Right lobe of liver (tissue), 6 donors: ENCODE measurements around the gene ST6GALNAC6. TPM values are rescaled to one million over a fixed set of nuclear protein-coding genes. Genes with fewer than 3 reads are reported as not detected.

Experiments used
- ATAC-seq, 4 donors: fragments of 200-7000 bp; cut with Tn5 transposase; one replicate each; pipeline ENCODE4 v1.9.1; 2020; ENCODE audit warnings: mild to moderate bottlenecking in 4 of 4, moderate library complexity in 4 of 4
- DNase-seq, 3 donors: peaks; one replicate each; pipeline ENCODE4 v3.0.0-alpha.2; 2020
- H3K27ac ChIP-seq, 3 donors: fragments of 200-600 bp; one replicate each; pipeline ENCODE4 v1.8.0; 2022
- H3K27me3 ChIP-seq, 2 donors: fragments of 200-600 bp; one replicate each; pipeline ENCODE4 v1.8.0; 2022
- H3K36me3 ChIP-seq, 4 donors: fragments of 200-600 bp; sonication (generic) in 1 of 4; one replicate each; pipeline versions ENCODE4 v1.5.1 to v1.8.0; 2017 to 2022; ENCODE audit warnings: control low read depth in 1 of 4
- H3K4me1 ChIP-seq, 4 donors: fragments of 200-600 bp; sonication (generic) in 1 of 4; one replicate each; pipeline versions ENCODE4 v1.5.1 to v1.8.0; 2017 to 2022; ENCODE audit warnings: control low read depth in 1 of 4
- H3K4me3 ChIP-seq, 3 donors: fragments of 200-600 bp; one replicate each; pipeline ENCODE4 v1.8.0; 2022
- H3K9me3 ChIP-seq, 4 donors: fragments of 200-600 bp; sonication (generic) in 1 of 4; one replicate each; pipeline versions ENCODE4 v1.5.1 to v1.8.0; 2017 to 2022; ENCODE audit warnings: control low read depth in 1 of 4
- POLR2A ChIP-seq: fragments of 450-650 bp; IDR thresholded peaks from one replicate; pipeline ENCODE4 v1.6.1; 2017; ENCODE audit warnings: antibody characterized with exemption, mild to moderate bottlenecking
- WGBS: methylation state at CpG from one replicate; pipeline ENCODE4 v1.1.6; 2018; ENCODE audit warnings: low coverage, low lambda C conversion rate; ENCODE audit not compliant: insufficient coverage; ENCODE audit errors: missing lambda C conversion rate; 5-methylcytosine and 5-hydroxymethylcytosine counted together
- intact Hi-C, 2 donors: fragments of 100-400 bp; cut with DNase I; formaldehyde crosslinking; loops; one replicate each; pipeline versions ENCODE4 v1.11.2 to v1.14.1; 2022
- total RNA-seq, 6 experiments: library from RNA; depleted of rRNA in 2 of 6; stranded (reverse); fragments of >200 nt in 2 of 6; fragmentation: NEBNext Ultra II Directional in 3 of 6; extraction: Animal tissue kit (Norgen Biotek cat#: 25700) in 3 of 6; gene quantifications; one replicate each; pipeline versions ENCODE4 v1.1.0 to v1.2.4, GENCODE V29; 2016 to 2023
- TF ChIP-seq, protein P1 (sequence below), 4 donors: fragments of 200-600 bp in 3 of 4; fragments of 450-650 bp in 1 of 4; IDR thresholded peaks; one replicate each; pipeline versions ENCODE4 v1.5.1 to v1.8.0; 2016 to 2022; ENCODE audit warnings: antibody characterized with exemption in 4 of 4, mild to moderate bottlenecking in 2 of 4
- donor health status: DM: no; HTN: yes; CAD: no.
- donor health status: DM: no; HTN: no; CAD: no.
- donor health status: DM: no; HTN: no; CAD: no.
- donor health status: DM: no; HTN: yes; CAD: no.
- donor health status: DM: no; HTN: yes; CAD: no.

ST6GALNAC6 gene
- total RNA-seq, 6 experiments from 2014 or later = 22.5 to 40.3 (median 29.8) TPM

DNA sequence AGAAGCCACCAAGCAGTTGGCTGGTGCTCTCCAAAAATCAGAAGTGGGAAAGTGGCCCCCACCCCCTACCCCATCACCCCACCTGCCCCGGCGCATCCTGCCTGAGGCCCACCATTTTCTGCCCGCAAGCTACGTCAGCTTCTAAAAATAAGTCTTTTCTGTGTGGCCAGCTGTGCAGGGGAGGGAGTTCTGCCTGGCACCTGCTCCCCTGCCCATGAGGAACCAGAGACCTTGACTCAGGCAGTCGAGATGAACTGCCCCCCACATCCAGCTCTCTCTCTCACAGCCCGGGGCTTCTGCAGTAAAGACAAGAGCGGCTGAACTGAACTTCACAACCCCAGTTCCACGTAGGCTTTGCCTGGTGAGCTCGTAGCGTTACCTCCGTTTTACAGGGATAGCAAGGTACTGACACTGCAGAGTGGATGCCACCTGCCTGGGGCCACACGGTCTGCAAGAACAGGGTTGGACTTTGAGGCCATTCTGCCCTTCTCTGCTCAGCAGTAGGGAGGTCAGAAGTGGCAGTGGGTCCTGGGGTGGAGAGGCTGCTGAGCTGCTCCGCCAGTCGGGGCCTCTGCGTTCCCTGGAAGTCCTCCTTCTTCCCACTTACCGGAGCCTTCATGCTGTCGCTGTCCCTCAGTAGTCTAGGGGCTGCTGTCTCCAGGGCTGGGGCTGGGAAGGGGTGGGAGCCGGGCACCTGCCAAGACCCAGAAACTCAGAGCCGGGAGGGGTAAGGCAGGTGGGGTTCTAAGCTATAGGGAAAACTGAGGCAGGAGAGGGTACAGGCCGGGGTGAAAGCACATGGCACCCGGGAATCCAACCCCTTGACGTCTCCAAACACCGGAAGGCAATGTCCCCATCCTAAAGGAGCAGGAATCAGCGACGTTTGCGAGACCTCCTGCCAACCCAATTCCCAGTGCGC lies 16.7 kb upstream of the ST6GALNAC6 start:
- peaks cover 0 to 1% (median 0%) of the 10 kb centered on the region in 4 donors for H3K36me3 ChIP-seq
- no peak for DNase-seq
- 24% methylated on average over 10 of the region's 27 CpGs for WGBS
- intact Hi-C loops = no loop called here
- peak in 1 of 4 donors; percentile 3 for ATAC-seq
- no peaks in the 10 kb centered on the region for H3K9me3 ChIP-seq
- H3K27me3 ChIP-seq = no peaks in the 10 kb centered on the region
- peak overlapping the region; percentile 54 to 69 (median 62) for H3K4me3 ChIP-seq
- peak overlapping the region in 2 of 3 donors; percentile 5 to 43 for H3K27ac ChIP-seq
- no peak for TF ChIP-seq POLR2A
- TF ChIP-seq, protein P1, sequence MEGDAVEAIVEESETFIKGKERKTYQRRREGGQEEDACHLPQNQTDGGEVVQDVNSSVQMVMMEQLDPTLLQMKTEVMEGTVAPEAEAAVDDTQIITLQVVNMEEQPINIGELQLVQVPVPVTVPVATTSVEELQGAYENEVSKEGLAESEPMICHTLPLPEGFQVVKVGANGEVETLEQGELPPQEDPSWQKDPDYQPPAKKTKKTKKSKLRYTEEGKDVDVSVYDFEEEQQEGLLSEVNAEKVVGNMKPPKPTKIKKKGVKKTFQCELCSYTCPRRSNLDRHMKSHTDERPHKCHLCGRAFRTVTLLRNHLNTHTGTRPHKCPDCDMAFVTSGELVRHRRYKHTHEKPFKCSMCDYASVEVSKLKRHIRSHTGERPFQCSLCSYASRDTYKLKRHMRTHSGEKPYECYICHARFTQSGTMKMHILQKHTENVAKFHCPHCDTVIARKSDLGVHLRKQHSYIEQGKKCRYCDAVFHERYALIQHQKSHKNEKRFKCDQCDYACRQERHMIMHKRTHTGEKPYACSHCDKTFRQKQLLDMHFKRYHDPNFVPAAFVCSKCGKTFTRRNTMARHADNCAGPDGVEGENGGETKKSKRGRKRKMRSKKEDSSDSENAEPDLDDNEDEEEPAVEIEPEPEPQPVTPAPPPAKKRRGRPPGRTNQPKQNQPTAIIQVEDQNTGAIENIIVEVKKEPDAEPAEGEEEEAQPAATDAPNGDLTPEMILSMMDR (IDR thresholded peaks at IDR 0.05) = no peak
- peaks cover 0 to 47% (median 9%) of the 10 kb centered on the region in 4 donors for H3K4me1 ChIP-seq

DNA sequence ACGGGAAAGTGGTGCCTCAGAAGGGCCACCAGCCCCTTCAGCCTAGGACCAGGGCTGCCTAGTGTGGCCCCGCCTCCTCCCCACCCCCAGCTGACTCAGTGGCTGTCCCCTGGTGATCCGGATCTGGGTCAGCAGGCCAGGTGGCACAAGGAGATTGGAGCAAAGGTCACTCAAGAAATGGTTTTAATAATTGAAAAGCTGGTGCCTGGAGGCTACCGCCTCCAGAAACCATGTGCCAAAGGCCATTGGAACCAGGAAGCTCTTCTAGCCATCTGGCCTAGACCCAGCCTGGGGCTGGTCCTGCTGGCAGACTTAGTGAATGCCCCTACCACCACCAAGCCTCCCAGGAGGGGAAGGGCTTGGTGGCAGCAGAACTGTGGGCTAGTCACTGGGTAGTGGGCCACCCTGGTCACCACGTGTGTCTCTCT lies 15.9 kb upstream of the ST6GALNAC6 start:
- H3K4me3 ChIP-seq = no peak overlapping the region
- peaks cover 0 to 47% (median 9%) of the 10 kb centered on the region in 4 donors for H3K4me1 ChIP-seq
- DNase-seq (no peak), ATAC-seq (peak in 1 of 4 donors; percentile 5)
- WGBS = 52% methylated on average over 2 of the region's 5 CpGs
- no peak for TF ChIP-seq POLR2A
- TF ChIP-seq, protein P1 (IDR thresholded peaks at IDR 0.05) = no peak
- no peak overlapping the region for H3K27ac ChIP-seq
- no peaks in the 10 kb centered on the region for H3K27me3 ChIP-seq
- H3K36me3 ChIP-seq = peaks cover 0 to 1% (median 0%) of the 10 kb centered on the region in 4 donors
- H3K9me3 ChIP-seq = no peaks in the 10 kb centered on the region
- intact Hi-C loops = no loop called here

DNA sequence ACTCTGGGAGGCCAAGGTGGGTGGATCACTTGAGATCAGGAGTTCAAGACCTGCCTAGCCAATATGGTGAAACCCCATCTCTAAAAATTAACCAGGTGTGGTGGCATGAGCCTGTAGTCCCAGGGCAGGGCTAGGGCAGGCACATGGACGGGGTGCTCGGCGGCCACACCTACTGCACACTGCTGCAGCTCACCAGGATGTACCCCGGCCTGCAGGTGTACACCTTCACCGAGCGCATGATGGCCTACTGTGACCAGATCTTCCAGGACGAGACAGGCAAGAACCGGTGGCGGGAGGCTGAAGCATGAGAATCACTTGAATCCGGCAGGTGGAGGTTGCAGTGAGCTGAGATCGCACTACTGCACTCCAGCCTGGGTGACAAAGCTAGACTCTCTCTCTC lies 14.3 kb upstream of the ST6GALNAC6 start:
- H3K4me3 ChIP-seq = no peak overlapping the region
- H3K4me1 ChIP-seq = peaks cover 0 to 34% (median 9%) of the 10 kb centered on the region in 4 donors
- no peak for TF ChIP-seq POLR2A
- TF ChIP-seq, protein P1 (IDR thresholded peaks at IDR 0.05) = no peak
- 100% methylated on average over 7 of the region's 11 CpGs for WGBS
- H3K36me3 ChIP-seq = peaks cover 0 to 1% (median 0%) of the 10 kb centered on the region in 4 donors
- no peaks in the 10 kb centered on the region for H3K27me3 ChIP-seq
- intact Hi-C loops = no loop called here
- ATAC-seq (no peak), DNase-seq (no peak)
- no peak overlapping the region for H3K27ac ChIP-seq
- no peaks in the 10 kb centered on the region for H3K9me3 ChIP-seq

DNA sequence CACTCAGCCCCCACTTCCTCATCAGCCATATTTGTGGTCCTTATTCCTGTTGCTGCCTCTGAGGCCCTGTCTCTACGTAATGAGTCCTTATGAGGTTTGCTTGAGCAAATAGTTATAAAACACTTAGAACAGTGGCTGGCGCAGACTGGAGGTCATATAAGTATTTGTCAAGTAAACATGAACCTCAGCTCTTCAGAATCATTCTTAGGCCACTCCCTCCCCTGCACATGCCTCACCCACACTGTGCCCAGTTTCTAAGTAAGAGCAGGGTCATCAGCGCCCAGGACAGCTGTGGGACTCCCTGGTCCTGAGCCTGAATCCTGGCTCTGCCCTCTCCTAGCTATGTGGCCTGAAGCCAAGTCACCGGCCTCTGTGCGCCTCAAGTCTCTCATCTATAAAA lies 13.5 kb upstream of the ST6GALNAC6 start:
- Histone ChIP-seq H3K27me3 (no peaks in the 10 kb centered on the region), H3K4me1 (peaks cover 0 to 28% (median 9%) of the 10 kb centered on the region in 4 donors), H3K36me3 (peaks cover 0 to 1% (median 0%) of the 10 kb centered on the region in 4 donors), H3K4me3 (no peak overlapping the region), H3K27ac (no peak overlapping the region), H3K9me3 (no peaks in the 10 kb centered on the region)
- intact Hi-C loops = no loop called here
- ATAC-seq (peak in 3 of 4 donors; percentile 5 to 12 (median 5)), DNase-seq (no peak)
- TF ChIP-seq, protein P1 (IDR thresholded peaks at IDR 0.05) = no peak
- no peak for TF ChIP-seq POLR2A
- 43% methylated on average over 5 of the region's 5 CpGs for WGBS
